Memory B cell (primary cell): ENCODE measurements around the gene ABCA1.

Experiments
- ATAC-seq: fragments of 150-1000 bp; cut with Tn5 transposase; 2 replicates; pipeline ENCODE4 v1.10.0; 2021; ENCODE audit warnings: low read depth, mild to moderate bottlenecking, moderate library complexity
- DNase-seq, 2 donors: peaks; one replicate each; pipeline ENCODE4 v3.0.0; 2022; ENCODE audit warnings: low spot score in 2 of 2
- H3K27ac Mint-ChIP-seq: one replicate; pipeline ENCODE4 v1.8.0; 2022; ENCODE audit warnings: mild to moderate bottlenecking, moderate library complexity, mixed read lengths
- H3K27me3 Mint-ChIP-seq: one replicate; pipeline ENCODE4 v1.8.0; 2022; ENCODE audit warnings: mixed read lengths
- H3K36me3 Mint-ChIP-seq: one replicate; pipeline ENCODE4 v1.8.0; 2022; ENCODE audit warnings: mild to moderate bottlenecking, mixed read lengths
- H3K4me1 Mint-ChIP-seq: one replicate; pipeline ENCODE4 v1.8.0; 2022; ENCODE audit warnings: mixed read lengths
- H3K4me3 Mint-ChIP-seq: one replicate; pipeline ENCODE4 v1.8.0; 2022; ENCODE audit warnings: mild to moderate bottlenecking, moderate library complexity, mixed read lengths
- H3K9me3 Mint-ChIP-seq: one replicate; pipeline ENCODE4 v1.8.0; 2022; ENCODE audit warnings: mixed read lengths

ABCA1 gene

GRCh38 chr9:104786293-104786692 is 141.7 kb downstream of the ABCA1 start:
- Mint-ChIP-seq H3K27ac (peak overlapping the region; percentile 50), H3K27me3 (no peaks in the 10 kb centered on the region), H3K4me3 (no peak overlapping the region), H3K9me3 (no peaks in the 10 kb centered on the region), H3K36me3 (peaks cover 17% of the 10 kb centered on the region), H3K4me1 (peaks cover 5% of the 10 kb centered on the region)
- no peak for ATAC-seq
- no peak for DNase-seq

GRCh38 chr9:104784098-104784497 is 143.9 kb downstream of the ABCA1 start:
- DNase-seq (no peak), ATAC-seq (peak; percentile 82)
- H3K9me3 Mint-ChIP-seq = no peaks in the 10 kb centered on the region
- H3K4me1 Mint-ChIP-seq = peaks cover 14% of the 10 kb centered on the region
- H3K27ac Mint-ChIP-seq = peak overlapping the region; percentile 51
- peaks cover 16% of the 10 kb centered on the region for H3K36me3 Mint-ChIP-seq
- H3K27me3 Mint-ChIP-seq = no peaks in the 10 kb centered on the region
- no peak overlapping the region for H3K4me3 Mint-ChIP-seq

GRCh38 chr9:104783588-104783987 is 144.4 kb downstream of the ABCA1 start:
- Mint-ChIP-seq H3K27ac (no peak overlapping the region), H3K36me3 (peaks cover 14% of the 10 kb centered on the region), H3K9me3 (no peaks in the 10 kb centered on the region), H3K4me1 (peaks cover 14% of the 10 kb centered on the region), H3K4me3 (no peak overlapping the region), H3K27me3 (no peaks in the 10 kb centered on the region)
- no peak for ATAC-seq
- no peak for DNase-seq

- no peaks in the 10 kb centered on the region for H3K27me3 Mint-ChIP-seq
- peaks cover 26% of the 10 kb centered on the region for H3K4me1 Mint-ChIP-seq
- peak overlapping the region; percentile 62 for H3K27ac Mint-ChIP-seq
- peak; percentile 57 for ATAC-seq
- no peak for DNase-seq
- peak overlapping the region; percentile 19 for H3K4me3 Mint-ChIP-seq
- peaks cover 9% of the 10 kb centered on the region for H3K36me3 Mint-ChIP-seq
- no peaks in the 10 kb centered on the region for H3K9me3 Mint-ChIP-seq
Measured at GRCh38 chr9:104780796-104781395, 147.1 kb downstream of the ABCA1 start.

GRCh38 chr9:104779946-104780535 is 147.9 kb downstream of the ABCA1 start:
- no peaks in the 10 kb centered on the region for H3K27me3 Mint-ChIP-seq
- H3K36me3 Mint-ChIP-seq = peaks cover 6% of the 10 kb centered on the region
- no peak for DNase-seq
- H3K27ac Mint-ChIP-seq = peak overlapping the region; percentile 62
- no peak overlapping the region for H3K4me3 Mint-ChIP-seq
- no peaks in the 10 kb centered on the region for H3K9me3 Mint-ChIP-seq
- ATAC-seq = no peak
- peaks cover 26% of the 10 kb centered on the region for H3K4me1 Mint-ChIP-seq

GRCh38 chr9:104779334-104779733 is 148.6 kb downstream of the ABCA1 start:
- Mint-ChIP-seq H3K4me1 (peaks cover 25% of the 10 kb centered on the region), H3K4me3 (no peak overlapping the region)

GRCh38 chr9:104778802-104779201 is 149.2 kb downstream of the ABCA1 start:
- H3K4me1 Mint-ChIP-seq = peaks cover 20% of the 10 kb centered on the region
- DNase-seq (no peak), ATAC-seq (no peak)
- H3K36me3 Mint-ChIP-seq = peaks cover 6% of the 10 kb centered on the region
- H3K9me3 Mint-ChIP-seq = no peaks in the 10 kb centered on the region
- no peaks in the 10 kb centered on the region for H3K27me3 Mint-ChIP-seq
- H3K27ac Mint-ChIP-seq = peak overlapping the region; percentile 5
- H3K4me3 Mint-ChIP-seq = no peak overlapping the region

More at GRCh38 chr9:104779334-104779733, 148.6 kb downstream of the ABCA1 start:
- no peaks in the 10 kb centered on the region for H3K9me3 Mint-ChIP-seq
- no peak for ATAC-seq
- H3K27me3 Mint-ChIP-seq = no peaks in the 10 kb centered on the region
- no peak for DNase-seq
- no peak overlapping the region for H3K27ac Mint-ChIP-seq
- peaks cover 6% of the 10 kb centered on the region for H3K36me3 Mint-ChIP-seq

- H3K27ac Mint-ChIP-seq = no peak overlapping the region
- peaks cover 7% of the 10 kb centered on the region for H3K36me3 Mint-ChIP-seq
- no peak for ATAC-seq
- H3K4me1 Mint-ChIP-seq = peaks cover 20% of the 10 kb centered on the region
- H3K4me3 Mint-ChIP-seq = no peak overlapping the region
- H3K27me3 Mint-ChIP-seq = no peaks in the 10 kb centered on the region
- no peaks in the 10 kb centered on the region for H3K9me3 Mint-ChIP-seq
- DNase-seq = no peak
Measured at GRCh38 chr9:104776797-104777196, 151.2 kb downstream of the ABCA1 start.

- Mint-ChIP-seq H3K27me3 (no peaks in the 10 kb centered on the region), H3K4me1 (peaks cover 20% of the 10 kb centered on the region), H3K4me3 (no peak overlapping the region), H3K9me3 (no peaks in the 10 kb centered on the region), H3K27ac (no peak overlapping the region), H3K36me3 (peaks cover 13% of the 10 kb centered on the region)
- DNase-seq (no peak), ATAC-seq (no peak)
Measured at GRCh38 chr9:104775976-104776375, 152.0 kb downstream of the ABCA1 start.

GRCh38 chr9:104775574-104775936 is 152.4 kb downstream of the ABCA1 start:
- DNase-seq = no peak
- peaks cover 13% of the 10 kb centered on the region for H3K36me3 Mint-ChIP-seq
- H3K9me3 Mint-ChIP-seq = no peaks in the 10 kb centered on the region
- peaks cover 17% of the 10 kb centered on the region for H3K4me1 Mint-ChIP-seq
- ATAC-seq = peak; percentile 47
- H3K4me3 Mint-ChIP-seq = no peak overlapping the region
- no peaks in the 10 kb centered on the region for H3K27me3 Mint-ChIP-seq
- no peak overlapping the region for H3K27ac Mint-ChIP-seq

GRCh38 chr9:104774831-104775573 is 153.0 kb downstream of the ABCA1 start:
- no peaks in the 10 kb centered on the region for H3K27me3 Mint-ChIP-seq
- no peak overlapping the region for H3K4me3 Mint-ChIP-seq
- no peak overlapping the region for H3K27ac Mint-ChIP-seq
- ATAC-seq = peak; percentile 95
- H3K36me3 Mint-ChIP-seq = peaks cover 13% of the 10 kb centered on the region
- peak; percentile 29 to 65 for DNase-seq
- H3K9me3 Mint-ChIP-seq = no peaks in the 10 kb centered on the region
- peaks cover 14% of the 10 kb centered on the region for H3K4me1 Mint-ChIP-seq

- Mint-ChIP-seq H3K36me3 (peaks cover 13% of the 10 kb centered on the region), H3K27me3 (no peaks in the 10 kb centered on the region), H3K9me3 (no peaks in the 10 kb centered on the region), H3K4me1 (peaks cover 19% of the 10 kb centered on the region), H3K4me3 (peak overlapping the region; percentile 35), H3K27ac (no peak overlapping the region)
- DNase-seq = no peak
- ATAC-seq = no peak
Measured at GRCh38 chr9:104774132-104774531, 153.8 kb downstream of the ABCA1 start.

- H3K4me3 Mint-ChIP-seq = peak overlapping the region; percentile 51
- no peak for ATAC-seq
Measured at GRCh38 chr9:104772714-104773510, 155.0 kb downstream of the ABCA1 start.

GRCh38 chr9:104769655-104770054 is 158.3 kb downstream of the ABCA1 start:
- Mint-ChIP-seq H3K27me3 (no peaks in the 10 kb centered on the region), H3K36me3 (peaks cover 9% of the 10 kb centered on the region), H3K4me1 (peaks cover 23% of the 10 kb centered on the region), H3K27ac (peak overlapping the region; percentile 85), H3K4me3 (peak overlapping the region; percentile 53), H3K9me3 (no peaks in the 10 kb centered on the region)
- ATAC-seq = peak; percentile 47
- no peak for DNase-seq

More at GRCh38 chr9:104772714-104773510, 155.0 kb downstream of the ABCA1 start:
- Mint-ChIP-seq H3K27me3 (no peaks in the 10 kb centered on the region), H3K27ac (peak overlapping the region; percentile 75), H3K36me3 (peaks cover 10% of the 10 kb centered on the region), H3K4me1 (peaks cover 15% of the 10 kb centered on the region), H3K9me3 (no peaks in the 10 kb centered on the region)
- DNase-seq = no peak
